ENCODE results near the gene MAG. TPM values are rescaled to one million over a fixed set of nuclear protein-coding genes. Genes with fewer than 3 reads are reported as not detected.

MAG gene
- total RNA-seq, 1 donor: not detected

DNA sequence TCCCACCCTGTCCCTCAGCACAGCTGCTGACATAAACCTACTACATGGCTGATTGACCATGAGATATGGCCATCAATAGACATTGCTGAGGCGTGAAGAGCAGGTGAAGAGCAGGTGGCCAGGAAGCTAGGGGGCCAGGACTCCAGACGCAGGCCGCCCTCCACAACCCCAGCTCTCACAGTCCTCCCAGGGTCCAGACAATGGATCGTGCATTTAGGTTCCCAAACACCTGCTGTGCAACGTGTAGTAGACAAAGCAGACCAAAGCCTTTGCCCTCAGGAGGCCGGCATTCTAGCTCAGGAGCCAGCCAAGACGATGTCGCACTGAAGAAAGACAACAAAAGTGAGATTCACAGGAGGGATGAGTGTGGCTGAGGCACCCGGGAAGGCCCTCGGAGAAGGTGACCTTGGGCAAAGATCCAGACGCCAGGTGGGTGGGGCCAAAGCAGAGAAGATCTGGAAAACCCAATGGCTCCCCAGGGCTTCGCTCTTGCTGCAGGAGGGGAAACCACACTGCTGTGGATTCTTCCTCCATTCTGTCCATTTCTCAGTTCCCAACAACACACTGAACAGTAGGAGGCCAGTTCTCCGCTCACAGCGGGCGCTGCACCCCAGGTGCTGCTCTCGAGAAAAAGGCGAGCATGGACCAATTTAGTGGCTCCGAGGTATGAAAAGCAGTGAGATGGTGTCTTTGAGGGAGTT lies 57.1 kb downstream of the MAG start:
- no peak overlapping the region for H3K4me3 ChIP-seq (ENCODE audit: insufficient read depth, low read length)
- H3K4me2 ChIP-seq (ENCODE audit: insufficient read depth, low read length): no peak overlapping the region
- no peaks in the 10 kb centered on the region for H3K9me3 ChIP-seq (ENCODE audit: low read depth, low read length)
- H2AFZ ChIP-seq (ENCODE audit: low read length): no peak overlapping the region
- no peaks in the 10 kb centered on the region for H3K27me3 ChIP-seq (ENCODE audit: insufficient read depth, low read length)
- H3K4me1 ChIP-seq (ENCODE audit: insufficient read depth, low read length): no peaks in the 10 kb centered on the region
- H3K27ac ChIP-seq (ENCODE audit: low read depth, low read length): no peak overlapping the region
- peak; percentile 69 for DNase-seq (ENCODE audit: insufficient read length, low spot score, missing footprints)
- TF ChIP-seq, protein P1, sequence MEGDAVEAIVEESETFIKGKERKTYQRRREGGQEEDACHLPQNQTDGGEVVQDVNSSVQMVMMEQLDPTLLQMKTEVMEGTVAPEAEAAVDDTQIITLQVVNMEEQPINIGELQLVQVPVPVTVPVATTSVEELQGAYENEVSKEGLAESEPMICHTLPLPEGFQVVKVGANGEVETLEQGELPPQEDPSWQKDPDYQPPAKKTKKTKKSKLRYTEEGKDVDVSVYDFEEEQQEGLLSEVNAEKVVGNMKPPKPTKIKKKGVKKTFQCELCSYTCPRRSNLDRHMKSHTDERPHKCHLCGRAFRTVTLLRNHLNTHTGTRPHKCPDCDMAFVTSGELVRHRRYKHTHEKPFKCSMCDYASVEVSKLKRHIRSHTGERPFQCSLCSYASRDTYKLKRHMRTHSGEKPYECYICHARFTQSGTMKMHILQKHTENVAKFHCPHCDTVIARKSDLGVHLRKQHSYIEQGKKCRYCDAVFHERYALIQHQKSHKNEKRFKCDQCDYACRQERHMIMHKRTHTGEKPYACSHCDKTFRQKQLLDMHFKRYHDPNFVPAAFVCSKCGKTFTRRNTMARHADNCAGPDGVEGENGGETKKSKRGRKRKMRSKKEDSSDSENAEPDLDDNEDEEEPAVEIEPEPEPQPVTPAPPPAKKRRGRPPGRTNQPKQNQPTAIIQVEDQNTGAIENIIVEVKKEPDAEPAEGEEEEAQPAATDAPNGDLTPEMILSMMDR (IDR thresholded peaks at IDR 0.05; ENCODE audit: extremely low read depth, low read depth, low read length): no peak
- H3K79me2 ChIP-seq (ENCODE audit: insufficient read depth, low read length): no peaks in the 10 kb centered on the region
- no peaks in the 10 kb centered on the region for H4K20me1 ChIP-seq (ENCODE audit: insufficient read depth, low read length)
- no peaks in the 10 kb centered on the region for H3K36me3 ChIP-seq (ENCODE audit: insufficient read depth, low read length)

DNA sequence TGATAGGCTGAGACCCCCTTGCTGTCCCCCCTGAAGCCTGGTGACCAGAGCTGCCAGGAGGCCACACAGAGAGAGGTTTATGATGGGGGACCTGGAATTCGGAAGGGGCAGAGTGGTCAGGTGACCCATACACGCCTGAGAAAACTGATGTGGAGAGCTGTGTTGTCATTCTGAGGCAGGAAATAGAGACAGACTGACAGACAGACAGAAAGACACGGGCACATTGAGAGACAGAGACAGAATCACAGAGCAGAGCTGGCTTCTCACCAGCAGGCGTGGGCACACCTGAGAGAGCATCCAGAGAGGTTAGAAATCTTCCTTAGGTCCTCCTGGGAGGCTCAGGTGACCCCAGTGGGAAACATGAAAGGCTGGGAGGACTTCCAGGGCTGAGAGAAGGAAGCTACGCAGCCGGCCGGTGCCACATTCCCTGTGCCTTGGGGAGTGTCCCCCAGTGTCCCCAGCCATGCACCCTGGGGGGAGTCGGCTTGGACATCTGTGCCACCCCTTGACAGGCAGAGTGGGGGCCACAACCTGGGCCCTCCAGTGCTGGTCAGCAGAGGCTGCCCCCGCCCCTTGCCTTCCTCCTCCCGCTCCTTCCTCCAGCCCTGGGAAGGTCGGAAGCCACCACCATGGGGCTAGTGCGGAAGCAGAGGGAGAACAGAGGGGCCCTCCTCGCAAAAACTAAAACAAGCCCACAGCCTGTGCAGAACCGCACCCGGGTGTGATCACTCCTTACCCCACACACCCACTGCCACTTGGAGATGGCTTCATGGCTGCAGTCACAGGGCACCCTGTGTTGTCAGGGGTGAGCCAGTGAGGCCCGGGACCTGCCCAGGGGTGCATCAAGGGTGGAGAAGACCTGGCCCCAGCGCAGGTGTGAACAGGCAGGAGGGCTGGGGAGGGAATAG lies 57.9 kb downstream of the MAG start:
- H3K4me3 ChIP-seq (ENCODE audit: insufficient read depth, low read length): no peak overlapping the region
- no peak overlapping the region for H3K27ac ChIP-seq (ENCODE audit: low read depth, low read length)
- DNase-seq (ENCODE audit: insufficient read length, low spot score, missing footprints): no peak
- TF ChIP-seq, protein P1 (IDR thresholded peaks at IDR 0.05; ENCODE audit: extremely low read depth, low read depth, low read length): no peak
- no peaks in the 10 kb centered on the region for H3K4me1 ChIP-seq (ENCODE audit: insufficient read depth, low read length)
- H2AFZ ChIP-seq (ENCODE audit: low read length): no peak overlapping the region
- H3K79me2 ChIP-seq (ENCODE audit: insufficient read depth, low read length): no peaks in the 10 kb centered on the region
- H4K20me1 ChIP-seq (ENCODE audit: insufficient read depth, low read length): no peaks in the 10 kb centered on the region
- H3K4me2 ChIP-seq (ENCODE audit: insufficient read depth, low read length): no peak overlapping the region
- H3K36me3 ChIP-seq (ENCODE audit: insufficient read depth, low read length): no peaks in the 10 kb centered on the region
- H3K27me3 ChIP-seq (ENCODE audit: insufficient read depth, low read length): no peaks in the 10 kb centered on the region
- no peaks in the 10 kb centered on the region for H3K9me3 ChIP-seq (ENCODE audit: low read depth, low read length)

DNA sequence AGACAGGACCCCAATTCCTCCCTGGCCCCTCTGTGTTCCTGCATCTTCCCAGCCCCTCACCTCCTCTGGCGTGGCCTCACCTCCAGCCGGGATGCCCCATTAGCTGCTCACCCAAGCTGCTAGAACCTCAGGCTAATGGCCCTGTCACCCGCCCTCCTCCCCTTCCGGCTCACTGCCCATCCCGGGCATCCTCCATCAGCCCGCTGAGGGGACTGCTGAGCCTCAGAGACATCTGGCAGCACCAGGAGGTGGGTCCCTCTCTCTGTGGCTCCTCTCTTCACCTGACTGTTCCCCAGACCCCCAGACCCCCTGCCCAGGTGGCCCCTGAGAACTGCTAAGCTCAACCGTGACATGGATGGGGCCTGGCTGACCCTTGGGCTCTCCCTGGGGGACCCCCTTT lies 58.6 kb downstream of the MAG start:
- Histone ChIP-seq H3K79me2 (ENCODE audit: insufficient read depth, low read length) (no peaks in the 10 kb centered on the region), H2AFZ (ENCODE audit: low read length) (no peak overlapping the region), H3K36me3 (ENCODE audit: insufficient read depth, low read length) (no peaks in the 10 kb centered on the region), H3K9me3 (ENCODE audit: low read depth, low read length) (no peaks in the 10 kb centered on the region), H3K4me1 (ENCODE audit: insufficient read depth, low read length) (no peaks in the 10 kb centered on the region), H3K27ac (ENCODE audit: low read depth, low read length) (no peak overlapping the region), H3K4me2 (ENCODE audit: insufficient read depth, low read length) (no peak overlapping the region), H3K27me3 (ENCODE audit: insufficient read depth, low read length) (no peaks in the 10 kb centered on the region), H4K20me1 (ENCODE audit: insufficient read depth, low read length) (no peaks in the 10 kb centered on the region), H3K4me3 (ENCODE audit: insufficient read depth, low read length) (no peak overlapping the region)
- TF ChIP-seq, protein P1 (IDR thresholded peaks at IDR 0.05; ENCODE audit: extremely low read depth, low read depth, low read length): no peak
- DNase-seq (ENCODE audit: insufficient read length, low spot score, missing footprints): peak; percentile 80

All from osteoblast (primary cell).